OCI-LY3 (cell line): ENCODE results near the gene SHC3.

Source experiments
- CTCF ChIP-seq: fragments of 200-600, 300-600 bp; sonication (generic); IDR thresholded peaks from 2 replicates; pipeline ENCODE4 v1.5.1; 2014; ENCODE audit warnings: antibody characterized with exemption, low read length, low read depth
- EZH2phosphoT487 ChIP-seq: fragments of 200-600 bp; shearing (Covaris generic); IDR thresholded peaks from 2 replicates; pipeline ENCODE4 v1.6.1; 2018; ENCODE audit warnings: antibody characterized with exemption, mixed run types, low read depth

- no peak for TF ChIP-seq CTCF
- no peak for TF ChIP-seq EZH2phosphoT487
These were observed 33.5 kb downstream of the SHC3 start for GRCh38 chr9:89145097-89145496.
